ENCODE data around the gene APBA2.

Gene APBA2

GRCh38 chr15:28998511-28998910 lies 112.7 kb downstream of the APBA2 start:
- DNase-seq, result no peak
- no peak overlapping the region for H4K8ac ChIP-seq (ENCODE audit: low read length)
- H3K9ac ChIP-seq (ENCODE audit: low read length), result no peak overlapping the region
- WGBS, result 100% methylated on average over 4 of the region's 5 CpGs
- H3K14ac ChIP-seq (ENCODE audit: low read length in 2 of 2), result no peak overlapping the region
- H3K27ac ChIP-seq (ENCODE audit: low read length, poor library complexity, severe bottlenecking), result no peak overlapping the region
- H3K23ac ChIP-seq (ENCODE audit: low read length in 2 of 2), result no peak overlapping the region
- no peak overlapping the region for H2BK15ac ChIP-seq (ENCODE audit: low read depth, poor library complexity, severe bottlenecking)
- no peaks in the 10 kb centered on the region for H3K36me3 ChIP-seq (ENCODE audit: control insufficient read depth in 1 of 2, insufficient read depth in 2 of 2, low read depth in 1 of 2, low read length in 2 of 2)
- no peak overlapping the region for H2BK120ac ChIP-seq (ENCODE audit: low read depth, low read length)
- no peak overlapping the region for H3K4me2 ChIP-seq (ENCODE audit: low read length, poor library complexity, severe bottlenecking)
- no peaks in the 10 kb centered on the region for H3K27me3 ChIP-seq (ENCODE audit: control insufficient read depth in 1 of 2, insufficient read depth in 1 of 2, low read length in 2 of 2)
- peaks cover under 1% of the 10 kb centered on the region for H3K4me1 ChIP-seq (ENCODE audit: control insufficient read depth, insufficient read depth, low read depth, low read length)
- no peaks in the 10 kb centered on the region for H3K79me1 ChIP-seq (replicated peaks; ENCODE audit: low read length, poor library complexity, severe bottlenecking)
- no peak overlapping the region for H2AFZ ChIP-seq (ENCODE audit: low read depth, low read length)
- no peak overlapping the region for H4K91ac ChIP-seq (ENCODE audit: low read length)
- H3K9me3 ChIP-seq (ENCODE audit: control insufficient read depth, low read length), result no peaks in the 10 kb centered on the region
- no peak overlapping the region for H3K18ac ChIP-seq (ENCODE audit: low read depth in 1 of 2, low read length in 2 of 2)
- H3K4me3 ChIP-seq (ENCODE audit: insufficient read depth in 1 of 2, low read depth in 1 of 2, low read length in 2 of 2), result no peak overlapping the region
- H2AK5ac ChIP-seq (ENCODE audit: low read length, severe bottlenecking), result no peak overlapping the region
- H3K4ac ChIP-seq (ENCODE audit: low read depth in 1 of 2, low read length in 2 of 2), result no peak overlapping the region
- no peak overlapping the region for H2BK5ac ChIP-seq (ENCODE audit: low read depth, low read length, poor library complexity, severe bottlenecking)
- no peak overlapping the region for H2BK12ac ChIP-seq (ENCODE audit: low read length in 2 of 2)

GRCh38 chr15:29003191-29003839 lies 117.5 kb downstream of the APBA2 start:
- no peak overlapping the region for H2BK5ac ChIP-seq (ENCODE audit: low read depth, low read length, poor library complexity, severe bottlenecking)
- H4K91ac ChIP-seq (ENCODE audit: low read length), result no peak overlapping the region
- 97% methylated on average over 7 of the region's 7 CpGs for WGBS
- no peaks in the 10 kb centered on the region for H3K4me1 ChIP-seq (ENCODE audit: control insufficient read depth, insufficient read depth, low read depth, low read length)
- H3K4ac ChIP-seq (ENCODE audit: low read depth in 1 of 2, low read length in 2 of 2), result no peak overlapping the region
- no peaks in the 10 kb centered on the region for H3K9me3 ChIP-seq (ENCODE audit: control insufficient read depth, low read length)
- no peaks in the 10 kb centered on the region for H3K27me3 ChIP-seq (ENCODE audit: control insufficient read depth in 1 of 2, insufficient read depth in 1 of 2, low read length in 2 of 2)
- H2BK12ac ChIP-seq (ENCODE audit: low read length in 2 of 2), result no peak overlapping the region
- no peak for DNase-seq
- no peak overlapping the region for H3K23ac ChIP-seq (ENCODE audit: low read length in 2 of 2)
- no peak overlapping the region for H3K9ac ChIP-seq (ENCODE audit: low read length)
- no peak overlapping the region for H2AK5ac ChIP-seq (ENCODE audit: low read length, severe bottlenecking)
- H3K36me3 ChIP-seq (ENCODE audit: control insufficient read depth in 1 of 2, insufficient read depth in 2 of 2, low read depth in 1 of 2, low read length in 2 of 2), result no peaks in the 10 kb centered on the region
- H2BK120ac ChIP-seq (ENCODE audit: low read depth, low read length), result no peak overlapping the region
- peak overlapping the region in 1 of 2 experiments; percentile 36 for H3K14ac ChIP-seq (ENCODE audit: low read length in 2 of 2)
- H3K18ac ChIP-seq (ENCODE audit: low read depth in 1 of 2, low read length in 2 of 2), result no peak overlapping the region
- no peak overlapping the region for H2BK15ac ChIP-seq (ENCODE audit: low read depth, poor library complexity, severe bottlenecking)
- H4K8ac ChIP-seq (ENCODE audit: low read length), result no peak overlapping the region
- no peaks in the 10 kb centered on the region for H3K79me1 ChIP-seq (replicated peaks; ENCODE audit: low read length, poor library complexity, severe bottlenecking)
- H3K4me3 ChIP-seq (ENCODE audit: insufficient read depth in 1 of 2, low read depth in 1 of 2, low read length in 2 of 2), result no peak overlapping the region
- no peak overlapping the region for H3K27ac ChIP-seq (ENCODE audit: low read length, poor library complexity, severe bottlenecking)
- H2AFZ ChIP-seq (ENCODE audit: low read depth, low read length), result no peak overlapping the region
- H3K4me2 ChIP-seq (ENCODE audit: low read length, poor library complexity, severe bottlenecking), result no peak overlapping the region

DNA sequence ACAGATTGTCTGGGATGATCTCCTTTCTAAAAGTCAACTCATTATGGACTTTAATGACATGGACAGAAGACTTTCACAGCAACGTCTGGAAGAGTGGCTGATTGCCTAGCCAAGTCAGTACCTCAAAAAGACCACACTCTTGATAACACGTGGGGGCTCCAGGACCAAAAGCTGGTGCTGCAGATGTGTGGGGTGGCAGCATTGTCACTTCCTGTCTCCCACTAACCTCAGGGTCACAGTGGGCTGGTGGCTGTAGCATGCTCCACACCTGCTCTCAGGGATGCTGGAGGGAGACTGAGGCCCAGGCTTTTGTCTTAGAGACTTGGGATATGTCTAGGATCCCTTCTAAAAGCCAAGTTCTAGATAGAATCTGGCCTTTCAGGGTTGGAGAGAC lies 118.1 kb downstream of the APBA2 start:
- no peaks in the 10 kb centered on the region for H3K4me1 ChIP-seq (ENCODE audit: control insufficient read depth, insufficient read depth, low read depth, low read length)
- no peak overlapping the region for H3K4me3 ChIP-seq (ENCODE audit: insufficient read depth in 1 of 2, low read depth in 1 of 2, low read length in 2 of 2)
- H3K27me3 ChIP-seq (ENCODE audit: control insufficient read depth in 1 of 2, insufficient read depth in 1 of 2, low read length in 2 of 2), result no peaks in the 10 kb centered on the region
- no peak overlapping the region for H2BK120ac ChIP-seq (ENCODE audit: low read depth, low read length)
- no peak overlapping the region for H2AK5ac ChIP-seq (ENCODE audit: low read length, severe bottlenecking)
- H3K9me3 ChIP-seq (ENCODE audit: control insufficient read depth, low read length), result no peaks in the 10 kb centered on the region
- no peak overlapping the region for H3K23ac ChIP-seq (ENCODE audit: low read length in 2 of 2)
- H2BK15ac ChIP-seq (ENCODE audit: low read depth, poor library complexity, severe bottlenecking), result no peak overlapping the region
- no peak overlapping the region for H2BK12ac ChIP-seq (ENCODE audit: low read length in 2 of 2)
- H2BK5ac ChIP-seq (ENCODE audit: low read depth, low read length, poor library complexity, severe bottlenecking), result no peak overlapping the region
- H3K27ac ChIP-seq (ENCODE audit: low read length, poor library complexity, severe bottlenecking), result no peak overlapping the region
- WGBS, result 97% methylated on average over 2 of the region's 2 CpGs
- H3K4ac ChIP-seq (ENCODE audit: low read depth in 1 of 2, low read length in 2 of 2), result no peak overlapping the region
- H2AFZ ChIP-seq (ENCODE audit: low read depth, low read length), result no peak overlapping the region
- H4K8ac ChIP-seq (ENCODE audit: low read length), result no peak overlapping the region
- DNase-seq, result no peak
- no peaks in the 10 kb centered on the region for H3K79me1 ChIP-seq (replicated peaks; ENCODE audit: low read length, poor library complexity, severe bottlenecking)
- no peak overlapping the region for H3K18ac ChIP-seq (ENCODE audit: low read depth in 1 of 2, low read length in 2 of 2)
- no peak overlapping the region for H3K9ac ChIP-seq (ENCODE audit: low read length)
- no peak overlapping the region for H4K91ac ChIP-seq (ENCODE audit: low read length)
- H3K14ac ChIP-seq (ENCODE audit: low read length in 2 of 2), result no peak overlapping the region
- no peak overlapping the region for H3K4me2 ChIP-seq (ENCODE audit: low read length, poor library complexity, severe bottlenecking)
- H3K36me3 ChIP-seq (ENCODE audit: control insufficient read depth in 1 of 2, insufficient read depth in 2 of 2, low read depth in 1 of 2, low read length in 2 of 2), result no peaks in the 10 kb centered on the region

GRCh38 chr15:29005931-29006330 lies 120.2 kb downstream of the APBA2 start:
- Histone ChIP-seq H3K23ac (ENCODE audit: low read length in 2 of 2) (no peak overlapping the region), H4K8ac (ENCODE audit: low read length) (no peak overlapping the region), H3K79me1 (replicated peaks; ENCODE audit: low read length, poor library complexity, severe bottlenecking) (no peaks in the 10 kb centered on the region), H3K36me3 (ENCODE audit: control insufficient read depth in 1 of 2, insufficient read depth in 2 of 2, low read depth in 1 of 2, low read length in 2 of 2) (no peaks in the 10 kb centered on the region), H3K4me1 (ENCODE audit: control insufficient read depth, insufficient read depth, low read depth, low read length) (no peaks in the 10 kb centered on the region), H3K9me3 (ENCODE audit: control insufficient read depth, low read length) (no peaks in the 10 kb centered on the region), H2BK15ac (ENCODE audit: low read depth, poor library complexity, severe bottlenecking) (no peak overlapping the region), H3K27ac (ENCODE audit: low read length, poor library complexity, severe bottlenecking) (no peak overlapping the region), H3K9ac (ENCODE audit: low read length) (no peak overlapping the region), H2BK120ac (ENCODE audit: low read depth, low read length) (no peak overlapping the region), H2AK5ac (ENCODE audit: low read length, severe bottlenecking) (no peak overlapping the region), H3K4ac (ENCODE audit: low read depth in 1 of 2, low read length in 2 of 2) (no peak overlapping the region), H2BK5ac (ENCODE audit: low read depth, low read length, poor library complexity, severe bottlenecking) (no peak overlapping the region), H3K4me2 (ENCODE audit: low read length, poor library complexity, severe bottlenecking) (no peak overlapping the region), H2BK12ac (ENCODE audit: low read length in 2 of 2) (no peak overlapping the region), H4K91ac (ENCODE audit: low read length) (no peak overlapping the region), H2AFZ (ENCODE audit: low read depth, low read length) (no peak overlapping the region), H3K14ac (ENCODE audit: low read length in 2 of 2) (no peak overlapping the region), H3K27me3 (ENCODE audit: control insufficient read depth in 1 of 2, insufficient read depth in 1 of 2, low read length in 2 of 2) (no peaks in the 10 kb centered on the region), H3K18ac (ENCODE audit: low read depth in 1 of 2, low read length in 2 of 2) (no peak overlapping the region), H3K4me3 (ENCODE audit: insufficient read depth in 1 of 2, low read depth in 1 of 2, low read length in 2 of 2) (no peak overlapping the region)
- no peak for DNase-seq
- 100% methylated on average over 1 of the region's 1 CpG for WGBS
